ENCODE measurements around the gene GPC1.

GPC1 gene

DNA sequence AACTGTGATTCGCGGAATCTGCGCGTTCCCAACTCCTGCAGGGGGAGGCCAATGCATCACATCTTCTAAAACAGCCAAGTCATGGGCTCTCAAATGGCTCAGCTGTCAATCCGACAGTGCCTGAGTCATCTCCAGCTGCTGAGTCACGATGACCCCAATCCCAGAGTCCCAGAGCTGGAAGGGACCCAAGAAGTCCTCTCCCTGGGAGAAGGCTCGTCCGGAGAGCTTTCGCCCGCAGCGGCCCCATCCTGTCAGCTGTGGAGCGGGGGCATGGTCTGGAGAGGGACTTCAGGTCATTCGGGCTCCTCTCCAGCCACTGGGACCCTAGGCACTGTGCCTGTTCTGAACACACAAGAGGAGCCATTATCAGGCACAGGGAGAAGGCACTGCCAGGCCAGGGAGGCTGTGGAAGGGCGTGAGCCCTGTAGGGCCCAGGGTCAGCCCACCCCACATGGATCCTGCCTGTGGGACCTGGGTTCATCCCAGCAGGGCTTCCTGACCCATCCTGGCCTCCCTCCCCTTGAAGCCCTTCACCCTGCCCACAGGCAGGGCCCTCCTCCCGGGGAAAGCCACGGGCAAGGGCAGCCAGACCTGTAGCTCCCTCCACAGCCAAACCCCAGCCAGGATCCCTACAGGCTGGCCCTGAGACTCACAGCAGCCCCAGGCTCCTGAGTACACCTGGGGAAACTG lies 47.6 kb upstream of the GPC1 start:
- no peak overlapping the region for H3K4me2 ChIP-seq (ENCODE audit: low read length)
- no peak overlapping the region for H3K4me3 ChIP-seq (ENCODE audit: low read length)

DNA sequence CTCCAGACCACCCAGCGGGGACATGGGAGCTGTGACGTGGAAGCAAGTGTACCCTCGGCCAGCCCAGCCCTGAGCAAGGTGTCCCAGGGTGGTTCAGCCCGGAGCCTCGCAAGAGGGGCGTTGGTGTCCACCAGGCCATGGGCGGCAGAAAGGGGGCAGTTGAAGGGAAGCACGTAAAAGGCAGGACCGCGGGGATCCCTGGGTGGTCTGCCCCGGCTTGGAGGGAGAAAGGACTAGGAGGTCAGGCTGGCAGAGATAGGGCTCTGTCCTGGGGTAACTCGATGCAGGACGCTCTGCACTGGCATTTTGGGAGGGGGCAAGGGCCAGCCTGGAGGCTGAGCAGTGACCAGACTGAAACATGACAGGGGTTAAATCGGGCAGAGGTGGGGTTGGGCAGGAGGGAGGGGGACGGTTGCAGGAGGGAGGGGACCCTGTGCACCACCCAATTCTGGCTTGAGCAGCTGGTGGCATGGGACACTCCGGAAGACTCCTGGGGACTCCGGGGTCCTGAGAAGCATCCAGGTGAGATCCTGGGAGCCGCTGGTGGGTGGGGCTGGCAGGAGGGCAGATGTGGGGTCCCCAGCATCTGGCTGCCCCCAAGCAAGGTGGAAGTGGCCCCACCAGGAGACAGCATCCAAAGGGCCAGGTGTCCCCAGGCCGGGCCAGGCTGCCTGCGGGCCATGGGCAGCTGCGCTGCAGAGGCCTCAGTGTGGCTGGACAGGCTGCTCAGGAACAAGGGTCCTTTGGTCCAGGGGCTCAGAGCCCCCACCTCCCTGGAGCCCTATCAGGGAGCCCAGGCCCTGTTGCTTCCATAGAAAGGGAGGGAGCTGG lies 46.8 kb upstream of the GPC1 start:
- H2AFZ ChIP-seq (ENCODE audit: low read depth, low read length) = no peak overlapping the region
- TF ChIP-seq, protein P1, sequence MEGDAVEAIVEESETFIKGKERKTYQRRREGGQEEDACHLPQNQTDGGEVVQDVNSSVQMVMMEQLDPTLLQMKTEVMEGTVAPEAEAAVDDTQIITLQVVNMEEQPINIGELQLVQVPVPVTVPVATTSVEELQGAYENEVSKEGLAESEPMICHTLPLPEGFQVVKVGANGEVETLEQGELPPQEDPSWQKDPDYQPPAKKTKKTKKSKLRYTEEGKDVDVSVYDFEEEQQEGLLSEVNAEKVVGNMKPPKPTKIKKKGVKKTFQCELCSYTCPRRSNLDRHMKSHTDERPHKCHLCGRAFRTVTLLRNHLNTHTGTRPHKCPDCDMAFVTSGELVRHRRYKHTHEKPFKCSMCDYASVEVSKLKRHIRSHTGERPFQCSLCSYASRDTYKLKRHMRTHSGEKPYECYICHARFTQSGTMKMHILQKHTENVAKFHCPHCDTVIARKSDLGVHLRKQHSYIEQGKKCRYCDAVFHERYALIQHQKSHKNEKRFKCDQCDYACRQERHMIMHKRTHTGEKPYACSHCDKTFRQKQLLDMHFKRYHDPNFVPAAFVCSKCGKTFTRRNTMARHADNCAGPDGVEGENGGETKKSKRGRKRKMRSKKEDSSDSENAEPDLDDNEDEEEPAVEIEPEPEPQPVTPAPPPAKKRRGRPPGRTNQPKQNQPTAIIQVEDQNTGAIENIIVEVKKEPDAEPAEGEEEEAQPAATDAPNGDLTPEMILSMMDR (IDR thresholded peaks at IDR 0.05; ENCODE audit: low read depth, low read length) = no peak
- TF ChIP-seq EZH2phosphoT487 (IDR thresholded peaks at IDR 0.05; ENCODE audit: low read depth) = no peak
- no peaks in the 10 kb centered on the region for H3K4me1 ChIP-seq (ENCODE audit: low read length)
- H3K36me3 ChIP-seq (replicated peaks; ENCODE audit: low read depth, low read length) = no peaks in the 10 kb centered on the region
- no peaks in the 10 kb centered on the region for H3K79me2 ChIP-seq (ENCODE audit: low read length)
- no peak overlapping the region for H3K4me3 ChIP-seq (ENCODE audit: low read length)
- H3K9ac ChIP-seq (ENCODE audit: low read length) = no peak overlapping the region
- H3K27me3 ChIP-seq (ENCODE audit: low read depth, low read length) = no peaks in the 10 kb centered on the region
- H3K27ac ChIP-seq (ENCODE audit: low read length) = no peak overlapping the region
- no peak overlapping the region for H3K4me2 ChIP-seq (ENCODE audit: low read length)
- H4K20me1 ChIP-seq (ENCODE audit: insufficient read depth, low read length) = no peaks in the 10 kb centered on the region
- no peaks in the 10 kb centered on the region for H3K9me3 ChIP-seq (ENCODE audit: insufficient read depth, low read length)

More for the DNA sequence above, 47.6 kb upstream of the GPC1 start:
- Histone ChIP-seq H3K27me3 (ENCODE audit: low read depth, low read length) (no peaks in the 10 kb centered on the region), H4K20me1 (ENCODE audit: insufficient read depth, low read length) (no peaks in the 10 kb centered on the region), H3K9ac (ENCODE audit: low read length) (no peak overlapping the region), H3K4me1 (ENCODE audit: low read length) (no peaks in the 10 kb centered on the region), H3K27ac (ENCODE audit: low read length) (no peak overlapping the region), H2AFZ (ENCODE audit: low read depth, low read length) (no peak overlapping the region), H3K9me3 (ENCODE audit: insufficient read depth, low read length) (no peaks in the 10 kb centered on the region), H3K36me3 (replicated peaks; ENCODE audit: low read depth, low read length) (no peaks in the 10 kb centered on the region), H3K79me2 (ENCODE audit: low read length) (no peaks in the 10 kb centered on the region)
- TF ChIP-seq, protein P1 (IDR thresholded peaks at IDR 0.05; ENCODE audit: low read depth, low read length) = no peak
- no peak for TF ChIP-seq EZH2phosphoT487 (IDR thresholded peaks at IDR 0.05; ENCODE audit: low read depth)

GRCh38 chr2:240389302-240389805 lies 46.1 kb upstream of the GPC1 start:
- Histone ChIP-seq H3K9me3 (ENCODE audit: insufficient read depth, low read length) (no peaks in the 10 kb centered on the region), H3K4me1 (ENCODE audit: low read length) (no peaks in the 10 kb centered on the region), H2AFZ (ENCODE audit: low read depth, low read length) (no peak overlapping the region)

More at GRCh38 chr2:240389302-240389805, 46.1 kb upstream of the GPC1 start:
- Histone ChIP-seq H3K36me3 (replicated peaks; ENCODE audit: low read depth, low read length) (no peaks in the 10 kb centered on the region), H3K27ac (ENCODE audit: low read length) (no peak overlapping the region), H3K79me2 (ENCODE audit: low read length) (no peaks in the 10 kb centered on the region), H3K4me2 (ENCODE audit: low read length) (no peak overlapping the region), H3K9ac (ENCODE audit: low read length) (no peak overlapping the region), H3K4me3 (ENCODE audit: low read length) (no peak overlapping the region), H4K20me1 (ENCODE audit: insufficient read depth, low read length) (no peaks in the 10 kb centered on the region), H3K27me3 (ENCODE audit: low read depth, low read length) (no peaks in the 10 kb centered on the region)
- TF ChIP-seq, protein P1 (IDR thresholded peaks at IDR 0.05; ENCODE audit: low read depth, low read length) = no peak
- TF ChIP-seq EZH2phosphoT487 (IDR thresholded peaks at IDR 0.05; ENCODE audit: low read depth) = no peak

Data from OCI-LY3 (cell line).